HepG2 (cell line): Measurements from ENCODE around the gene GRM7.

Source experiments
- CBX5 ChIP-seq: sonication (generic); formaldehyde crosslinking; IDR thresholded peaks from 2 replicates; pipeline ENCODE4 v1.4.0; 2020; ENCODE audit warnings: missing genetic modification reagents, borderline replicate concordance
- FIP1L1 ChIP-seq: fragments of 200-400 bp; formaldehyde crosslinking; IDR thresholded peaks from 2 replicates; pipeline ENCODE4 v1.6.1; 2018; ENCODE audit warnings: low read depth, mild to moderate bottlenecking, low read length, moderate library complexity, borderline replicate concordance; ENCODE audit not compliant: insufficient read depth
- ZMYM3 ChIP-seq: sonication (generic); formaldehyde crosslinking; IDR thresholded peaks from 2 replicates; pipeline ENCODE4 v1.5.1; 2020; ENCODE audit warnings: mild to moderate bottlenecking, missing genetic modification reagents
- ZNF263 ChIP-seq: sonication (generic); formaldehyde crosslinking; IDR thresholded peaks from 2 replicates; pipeline ENCODE4 v1.4.0; 2020; ENCODE audit warnings: missing genetic modification reagents
- ZSCAN12 ChIP-seq: sonication (generic); formaldehyde crosslinking; IDR thresholded peaks from 2 replicates; pipeline ENCODE4 v1.9.0; 2021; ENCODE audit warnings: mild to moderate bottlenecking, missing genetic modification reagents

DNA sequence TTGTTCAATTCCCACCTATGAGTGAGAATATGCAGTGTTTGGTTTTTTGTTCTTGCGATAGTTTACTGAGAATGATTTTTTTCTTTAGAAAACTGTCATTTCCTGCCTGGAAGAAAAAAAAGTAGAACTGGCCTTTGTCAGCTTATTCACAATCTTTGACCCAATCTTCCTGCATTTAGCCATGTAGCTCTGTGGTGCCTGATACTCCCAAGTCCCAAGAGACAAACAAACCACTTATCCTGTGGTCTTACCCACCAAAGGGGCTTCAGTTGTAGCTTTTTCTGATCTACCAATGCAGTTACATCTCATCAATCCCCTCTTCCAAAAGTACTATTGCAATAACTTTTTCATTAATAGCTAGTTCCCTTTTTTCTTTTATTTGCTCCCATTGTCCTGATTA is 444.6 kb downstream of the GRM7 start:
- TF ChIP-seq FIP1L1 (no peak), CBX5 (CRISPR knock-in tag) (no peak), ZNF263 (no peak), ZSCAN12 (no peak), ZMYM3 (CRISPR knock-in tag) (no peak)
